ENCODE results near the gene PIK3CD.
"Not testable (repeated sequence)": the region's sequence is repeated elsewhere in the genome, so short reads cannot be mapped to it uniquely, and the experiment has no call there.

PIK3CD gene

DNA sequence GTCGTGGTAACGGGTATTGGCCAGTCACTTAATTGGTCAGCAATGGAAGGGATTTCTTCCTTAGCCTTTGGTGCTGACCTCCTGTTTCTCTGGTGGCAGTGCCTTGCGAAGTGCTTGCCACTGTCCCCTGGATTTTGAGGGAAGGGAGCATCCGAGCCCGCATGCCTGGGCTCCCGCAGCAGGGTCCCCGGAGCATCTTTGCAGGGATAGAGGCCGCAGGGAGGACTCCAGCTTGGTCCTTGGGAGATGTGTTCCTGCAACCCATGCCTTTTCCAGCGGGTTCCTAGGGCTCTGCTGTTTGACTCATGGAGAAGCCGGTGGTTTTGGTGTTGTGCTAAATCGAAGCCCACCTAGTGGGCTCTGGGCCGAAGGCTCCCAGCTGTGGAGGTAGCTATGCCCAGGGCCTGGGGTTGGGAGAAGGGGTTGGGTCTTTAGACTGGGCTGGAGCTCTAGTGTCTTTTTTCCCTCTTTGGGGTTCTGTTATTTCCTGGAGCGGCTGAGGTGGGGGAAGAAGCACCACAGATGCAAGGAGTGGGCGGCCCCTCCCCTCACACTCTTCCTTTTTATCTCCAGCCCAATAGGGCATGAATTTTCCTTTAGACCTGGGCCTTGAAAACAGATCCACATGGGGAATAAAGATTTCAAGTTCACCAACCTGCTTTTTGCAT, 39.0 kb downstream of the PIK3CD start:
- DNase-seq = no peak

GRCh38 chr1:9691108-9691445, 39.5 kb downstream of the PIK3CD start:
- no peak for DNase-seq

- DNase-seq = no peak
Observed at GRCh38 chr1:9691691-9692090, 40.2 kb downstream of the PIK3CD start.

GRCh38 chr1:9696793-9697192, 45.3 kb downstream of the PIK3CD start:
- DNase-seq = no peak

DNA sequence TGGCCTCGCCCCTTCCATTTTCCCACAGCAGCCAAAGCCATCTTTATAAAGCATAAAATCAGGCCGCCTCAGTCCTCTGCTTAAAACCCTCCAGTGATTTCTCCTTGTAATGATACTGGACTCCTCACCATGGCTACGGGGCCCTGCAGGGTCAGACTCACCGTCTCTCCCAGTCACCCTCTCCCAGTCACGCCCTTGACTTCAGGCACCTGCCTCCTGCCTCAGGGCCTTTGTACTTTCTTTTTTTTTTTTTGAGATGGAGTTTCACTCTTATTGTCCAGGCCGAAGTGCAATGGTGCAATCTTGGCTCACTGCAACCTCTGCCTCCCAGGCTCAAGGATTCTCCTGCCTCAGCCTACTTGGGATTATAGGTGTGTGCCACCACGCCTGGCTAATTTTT, 47.8 kb downstream of the PIK3CD start:
- DNase-seq = no peak

DNA sequence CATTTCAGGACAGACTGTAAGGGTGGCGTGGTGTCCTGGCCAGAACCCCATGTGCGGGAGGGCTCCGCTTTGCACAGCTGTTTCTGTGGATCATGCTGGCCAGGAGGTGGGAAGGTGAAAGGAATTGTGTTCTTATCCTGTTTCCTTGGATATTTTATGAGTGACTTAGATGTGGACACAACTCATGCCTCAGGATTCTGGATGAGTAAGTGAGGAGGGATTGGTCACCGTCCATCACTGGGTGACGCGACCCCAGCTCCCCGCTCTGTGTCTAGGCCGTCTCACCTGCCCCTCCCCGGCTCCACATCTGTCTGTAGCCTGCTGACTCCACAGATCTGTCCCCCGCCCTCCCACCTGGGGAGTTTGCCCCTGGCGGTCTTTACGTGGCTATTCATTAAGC, 48.8 kb downstream of the PIK3CD start:
- DNase-seq = no peak

- DNase-seq = no peak
Observed at GRCh38 chr1:9701665-9702064, 50.1 kb downstream of the PIK3CD start.

- DNase-seq = no peak
Observed at GRCh38 chr1:9703165-9703509, 51.6 kb downstream of the PIK3CD start.

- DNase-seq = no peak
Observed at GRCh38 chr1:9703681-9704080, 52.1 kb downstream of the PIK3CD start.

DNA sequence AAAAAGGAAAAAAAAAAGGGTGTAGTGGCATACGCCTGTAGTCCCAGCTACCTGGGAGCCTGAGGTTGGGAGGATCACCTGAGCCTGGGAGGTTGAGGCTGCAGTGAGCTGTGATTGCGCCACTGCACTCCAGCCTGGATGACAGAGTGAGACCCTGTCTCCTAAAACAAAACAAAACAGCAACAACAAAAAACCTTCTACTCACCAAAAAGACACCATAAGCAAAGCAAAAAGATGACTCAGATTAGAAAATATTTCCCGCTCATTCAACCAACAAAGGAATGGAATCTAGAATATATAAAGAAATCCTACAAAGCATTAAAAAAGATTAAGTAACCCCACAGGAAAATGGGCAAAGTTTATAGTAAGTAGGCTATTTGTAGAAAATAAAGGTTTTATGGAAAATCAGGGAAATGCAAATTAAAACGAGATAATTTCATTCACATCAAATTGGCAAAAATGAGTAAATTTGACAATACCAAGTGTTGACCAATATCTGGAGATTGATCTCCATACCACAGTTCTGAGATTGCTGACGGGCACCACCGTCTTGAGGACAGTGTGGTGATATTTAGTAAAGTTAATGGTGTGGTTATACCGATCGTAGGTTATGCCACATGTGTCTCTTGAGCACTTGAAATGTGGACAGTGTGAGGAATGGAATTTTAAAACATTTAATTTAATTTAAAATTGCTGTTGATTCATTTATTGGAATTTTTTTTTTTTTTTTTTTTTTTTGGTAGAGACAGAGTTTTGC, 54.0 kb downstream of the PIK3CD start:
- DNase-seq = no peak

DNA sequence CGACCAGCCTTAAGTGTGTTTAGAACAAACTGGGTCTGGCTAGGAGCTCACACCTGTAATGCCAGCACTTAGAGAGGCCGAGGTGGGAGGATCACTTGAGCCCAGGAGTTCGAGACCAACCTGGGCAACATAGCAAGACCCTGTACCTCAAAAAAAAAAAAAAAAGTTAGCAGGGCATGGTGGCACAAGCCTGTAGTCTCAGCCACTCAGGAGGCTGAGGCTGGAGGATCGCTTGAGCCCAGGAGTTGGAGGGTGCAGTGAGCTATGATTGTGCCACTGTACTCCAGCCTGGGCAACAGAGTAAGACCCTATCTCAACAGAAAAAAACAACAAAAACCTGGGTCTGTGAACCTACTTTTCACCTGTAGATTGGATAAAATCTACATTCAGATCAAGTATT, 54.6 kb downstream of the PIK3CD start:
- no peak for DNase-seq

DNA sequence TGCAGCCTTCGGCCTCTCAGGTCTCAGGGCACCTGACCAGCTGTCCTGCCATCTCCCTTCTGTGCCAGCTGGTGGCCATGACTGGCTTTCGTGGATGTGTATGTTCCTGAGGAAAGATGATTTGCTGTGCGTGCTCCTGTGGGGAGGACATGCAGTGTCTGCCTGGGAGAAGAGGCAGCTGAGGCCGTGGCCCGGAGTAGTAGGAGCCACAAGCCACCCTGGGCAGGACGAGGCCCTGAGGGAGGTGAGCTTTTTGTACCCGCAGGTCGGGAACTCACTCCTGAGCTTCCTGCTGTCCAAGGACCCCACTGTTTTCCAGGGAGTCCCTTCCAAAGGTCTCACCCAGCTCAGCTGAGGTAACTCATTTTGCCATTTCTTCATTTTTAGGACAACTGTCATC, 58.5 kb downstream of the PIK3CD start:
- DNase-seq = no peak

- DNase-seq = no peak
Observed at GRCh38 chr1:9711466-9712020, 60.0 kb downstream of the PIK3CD start.

- DNase-seq = not testable (repeated sequence)
Observed at GRCh38 chr1:9712767-9713166, 61.2 kb downstream of the PIK3CD start.

- DNase-seq = no peak
Observed at GRCh38 chr1:9714257-9714718, 62.8 kb downstream of the PIK3CD start.

GRCh38 chr1:9715536-9716226, 64.2 kb downstream of the PIK3CD start:
- DNase-seq = no peak

GRCh38 chr1:9716404-9717192, 65.1 kb downstream of the PIK3CD start:
- DNase-seq = no peak

DNA sequence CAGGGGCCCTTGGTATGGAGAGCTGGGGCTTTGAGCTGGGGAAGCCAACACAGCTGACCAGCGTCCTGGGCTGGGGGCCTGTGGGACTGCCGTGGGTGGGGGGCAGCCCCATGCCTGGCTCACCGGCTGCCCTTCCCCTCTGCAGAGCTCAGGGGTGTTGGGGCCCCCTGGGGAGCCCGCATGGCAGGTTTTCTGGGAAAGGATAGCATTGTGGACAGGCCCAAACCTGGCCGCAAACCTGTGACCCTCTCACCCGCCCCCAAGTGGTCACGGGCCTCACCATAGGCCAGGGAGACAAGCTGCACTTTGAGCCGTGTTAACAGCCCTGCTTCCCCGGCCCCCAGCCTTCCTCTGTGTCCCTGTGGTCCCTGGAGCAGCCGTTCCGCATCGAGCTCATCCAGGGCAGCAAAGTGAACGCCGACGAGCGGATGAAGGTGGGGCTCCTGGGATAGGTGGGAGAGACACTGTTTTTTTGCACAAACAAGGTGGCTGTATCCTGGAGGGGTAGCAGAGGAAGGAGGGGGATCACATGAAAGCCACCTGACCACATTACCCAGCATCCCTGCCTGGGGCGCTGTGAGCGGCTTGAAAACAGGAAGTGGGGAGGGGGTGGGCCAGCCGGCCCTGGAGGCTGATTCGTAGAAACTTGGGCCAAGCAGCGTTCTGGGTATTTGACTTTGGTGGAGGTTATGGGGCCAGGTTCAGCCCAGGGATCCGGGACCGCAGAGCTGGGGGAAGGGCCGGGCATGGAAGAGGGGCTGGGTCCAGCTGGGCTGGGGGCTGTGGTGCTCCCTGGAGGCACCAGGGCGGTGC, 65.9 kb downstream of the PIK3CD start:
- DNase-seq = no peak

GRCh38 chr1:9718006-9718680, 66.6 kb downstream of the PIK3CD start:
- DNase-seq = no peak

DNA sequence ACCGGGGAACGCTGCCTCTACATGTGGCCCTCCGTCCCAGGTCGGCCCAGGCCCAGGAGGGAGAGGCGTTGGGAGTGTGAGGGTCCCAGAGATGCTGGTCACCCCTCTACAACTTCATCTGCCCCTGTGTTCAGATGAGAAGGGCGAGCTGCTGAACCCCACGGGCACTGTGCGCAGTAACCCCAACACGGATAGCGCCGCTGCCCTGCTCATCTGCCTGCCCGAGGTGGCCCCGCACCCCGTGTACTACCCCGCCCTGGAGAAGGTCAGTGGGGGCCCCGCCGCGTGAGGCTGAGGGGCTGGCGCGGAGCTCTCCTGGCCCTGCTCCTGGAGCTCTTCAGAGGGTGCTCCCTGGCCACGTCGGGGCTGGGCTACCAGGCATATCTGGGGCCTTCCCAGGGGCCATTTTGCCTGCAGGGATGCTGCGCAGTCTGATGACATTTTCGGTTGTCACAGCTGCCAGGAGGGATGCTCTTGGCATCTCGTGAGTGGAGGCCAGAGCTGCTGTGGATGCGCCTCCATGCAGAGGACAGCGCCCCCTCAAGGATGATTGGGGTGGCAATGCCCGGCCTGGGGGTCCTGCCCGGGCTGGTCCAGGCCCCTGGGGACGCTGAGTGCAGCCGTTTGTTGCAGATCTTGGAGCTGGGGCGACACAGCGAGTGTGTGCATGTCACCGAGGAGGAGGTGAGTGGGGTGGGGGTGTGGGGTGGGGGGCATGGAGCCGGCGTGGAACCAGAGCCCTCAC, 68.6 kb downstream of the PIK3CD start:
- no peak for DNase-seq
